HepG2 (cell line): Measurements from ENCODE around the gene LYSET. TPM values are rescaled to one million over a fixed set of nuclear protein-coding genes. Genes with fewer than 3 reads are reported as not detected.

ENCODE experiments used
- ATF2 ChIP-seq: sonication (generic); formaldehyde crosslinking; IDR thresholded peaks from 2 replicates; pipeline ENCODE4 v1.4.0; 2020; ENCODE audit warnings: missing genetic modification reagents
- CHCHD3 ChIP-seq: sonication (generic); formaldehyde crosslinking; IDR thresholded peaks from 2 replicates; pipeline ENCODE4 v1.8.0; 2022; ENCODE audit warnings: mild to moderate bottlenecking, missing genetic modification reagents, moderate library complexity
- KDM5B ChIP-seq: sonication (generic); formaldehyde crosslinking; IDR thresholded peaks from 2 replicates; pipeline ENCODE4 v1.4.0; 2020; ENCODE audit warnings: missing genetic modification reagents, mild to moderate bottlenecking, borderline replicate concordance
- MNT ChIP-seq: fragments of 450-650 bp; IDR thresholded peaks from 2 replicates; pipeline ENCODE4 v1.6.1; 2016
- POLR2A ChIP-seq, 2 experiments: IDR thresholded peaks; 2 replicates each; pipeline ENCODE4 v1.6.1; 2011; ENCODE audit warnings: low read depth in 2 of 2, low read length in 2 of 2, mild to moderate bottlenecking in 1 of 2, moderate library complexity in 1 of 2; ENCODE audit not compliant: insufficient read depth in 1 of 2
- REL ChIP-seq: sonication (generic); formaldehyde crosslinking; conservative IDR thresholded peaks from 2 replicates; pipeline ENCODE4 v1.8.0; 2022; ENCODE audit warnings: mild to moderate bottlenecking, missing genetic modification reagents, moderate library complexity
- ZBTB3 ChIP-seq: sonication (generic); formaldehyde crosslinking; IDR thresholded peaks from 2 replicates; pipeline ENCODE4 v1.4.0; 2020; ENCODE audit warnings: low read depth, mild to moderate bottlenecking, moderate library complexity, missing genetic modification reagents, borderline replicate concordance
- ZBTB42 ChIP-seq: sonication (generic); formaldehyde crosslinking; IDR thresholded peaks from 2 replicates; pipeline ENCODE4 v1.5.0; 2020; ENCODE audit warnings: mild to moderate bottlenecking, missing genetic modification reagents
- ZBTB7B ChIP-seq: sonication (generic); formaldehyde crosslinking; IDR thresholded peaks from 2 replicates; pipeline ENCODE4 v1.4.0; 2020; ENCODE audit warnings: missing genetic modification reagents
- ZNF263 ChIP-seq: sonication (generic); formaldehyde crosslinking; IDR thresholded peaks from 2 replicates; pipeline ENCODE4 v1.4.0; 2020; ENCODE audit warnings: missing genetic modification reagents
- ZNF337 ChIP-seq: sonication (generic); formaldehyde crosslinking; IDR thresholded peaks from 2 replicates; pipeline ENCODE4 v1.5.1; 2020; ENCODE audit warnings: missing genetic modification reagents, low read depth, mild to moderate bottlenecking, borderline replicate concordance
- ZNF432 ChIP-seq: sonication (generic); formaldehyde crosslinking; IDR thresholded peaks from 2 replicates; pipeline ENCODE4 v1.5.0; 2020; ENCODE audit warnings: missing genetic modification reagents, mild to moderate bottlenecking, borderline replicate concordance
- ZNF503 ChIP-seq: sonication (generic); formaldehyde crosslinking; IDR thresholded peaks from 2 replicates; pipeline ENCODE4 v1.4.0; 2020; ENCODE audit warnings: missing genetic modification reagents
- ZNF543 ChIP-seq: sonication (generic); formaldehyde crosslinking; IDR thresholded peaks from 2 replicates; pipeline ENCODE4 v1.4.0; 2020; ENCODE audit warnings: mild to moderate bottlenecking, missing genetic modification reagents
- ZNF710 ChIP-seq: sonication (generic); formaldehyde crosslinking; IDR thresholded peaks from 2 replicates; pipeline ENCODE4 v1.5.0; 2020; ENCODE audit warnings: mild to moderate bottlenecking, missing genetic modification reagents, borderline replicate concordance
- ZNF761 ChIP-seq: sonication (generic); formaldehyde crosslinking; conservative IDR thresholded peaks from 2 replicates; pipeline ENCODE4 v1.4.0; 2020; ENCODE audit warnings: mild to moderate bottlenecking, missing genetic modification reagents
- polyA plus RNA-seq, 8 experiments: library from polyadenylated mRNA; depleted of rRNA in 3 of 8; stranded (reverse) in 7 of 8; unstranded in 1 of 8; fragments of >200 nt; fragmentation: Illumina TruSeq in 4 of 8; extraction: Trizol in 4 of 8; gene quantifications; 2 replicates each; pipeline versions ENCODE4 v1.2.1 to v1.2.3, GENCODE V29; 2011 to 2016; ENCODE audit warnings: low read depth in 4 of 8, missing spikeins in 1 of 8, mixed read lengths in 1 of 8; ENCODE audit not compliant: insufficient read depth in 1 of 8
- total RNA-seq, 5 experiments: library from RNA; depleted of rRNA; stranded (reverse); fragments of >200 nt; fragmentation: Illumina TruSeq; extraction: Trizol; gene quantifications; 2 replicates each; pipeline ENCODE4 v1.2.3, GENCODE V29; 2016; ENCODE audit warnings: low read depth in 1 of 5

Gene LYSET
- total and polyA plus RNA-seq, 2 of the 13 experiments (the other 11 are each of a cell fraction or from before 2014, with no cell fraction given) = 19.1 to 36.6 TPM

GRCh38 chr14:93184391-93185348 lies at the start of gene LYSET, which contains the start of gene MOAP1 (continued):
- TF ChIP-seq ZNF761 (CRISPR knock-in tag) = peak; percentile 70; the same call in 1 of the 2 replicates
- TF ChIP-seq ZNF432 (CRISPR knock-in tag) = no peak
- TF ChIP-seq ATF2 (CRISPR knock-in tag) = peak; percentile 15; the same call in 1 of the 2 replicates
- peak; percentile 62; the same call in 1 of the 2 replicates for TF ChIP-seq CHCHD3 (CRISPR knock-in tag)
- TF ChIP-seq ZNF543 (CRISPR knock-in tag) = peak; percentile 89
- TF ChIP-seq ZNF263 (CRISPR knock-in tag) = 0 out of 2 replicates have a peak, but pooled peaks have one; percentile 26
- peak; percentile 71; the same call in 1 of the 2 replicates for TF ChIP-seq REL (CRISPR knock-in tag)
- TF ChIP-seq MNT = no peak
- peak; percentile 79; the same call in 1 of the 2 replicates for TF ChIP-seq ZNF337 (CRISPR knock-in tag)
- TF ChIP-seq KDM5B (CRISPR knock-in tag) = peak; percentile 82
- TF ChIP-seq ZBTB7B (CRISPR knock-in tag) = peak; percentile 40; the same call in 1 of the 2 replicates
- TF ChIP-seq ZBTB42 = no peak
- peak; percentile 78 to 95 for TF ChIP-seq POLR2A (IDR thresholded peaks at IDR 0.05; ENCODE audit: insufficient read depth in 1 of 2, low read depth in 2 of 2, low read length in 2 of 2)
- TF ChIP-seq ZBTB3 (CRISPR knock-in tag) = no peak
- TF ChIP-seq ZNF710 (CRISPR knock-in tag) = no peak
- peak; percentile 50; the same call in 1 of the 2 replicates for TF ChIP-seq ZNF503 (CRISPR knock-in tag)
